NCI-H2196 (cell line): Measurements from ENCODE around the gene DEDD2.

Source experiments
- DNase-seq: peaks from one replicate; lab custom pipeline; 2025; ENCODE audit not compliant: unreplicated experiment; lab: John Stamatoyannopoulos, UW

DEDD2 gene

GRCh38 chr19:42151782-42152684, 65.4 kb downstream of the DEDD2 start:
- no peak for DNase-seq

- no peak for DNase-seq
Observed at GRCh38 chr19:42150911-42151361, 66.5 kb downstream of the DEDD2 start.

GRCh38 chr19:42150364-42150763, 67.1 kb downstream of the DEDD2 start:
- DNase-seq, result no peak

- DNase-seq, result no peak
Observed at GRCh38 chr19:42149447-42150202, 67.9 kb downstream of the DEDD2 start.
